GM18520 (cell line): ENCODE results near the gene MISP.

Experiments used
- ATAC-seq: cut with Tn5 transposase; IDR thresholded peaks from one replicate; pipeline ENCODE4 v1.9.1; 2021; ENCODE audit not compliant: unreplicated experiment

The MISP gene

GRCh38 chr19:771332-771785 is 20.4 kb downstream of the MISP start:
- ATAC-seq, result no peak

GRCh38 chr19:772063-772462 is 21.2 kb downstream of the MISP start:
- no peak for ATAC-seq

GRCh38 chr19:772730-773436 is 22.0 kb downstream of the MISP start:
- ATAC-seq, result no peak

- no peak for ATAC-seq
These were observed 25.6 kb downstream of the MISP start for GRCh38 chr19:776549-776948.

- ATAC-seq, result no peak
These were observed 28.2 kb downstream of the MISP start for GRCh38 chr19:778910-779653.

GRCh38 chr19:780935-781334 is 30.0 kb downstream of the MISP start:
- no peak for ATAC-seq

GRCh38 chr19:781800-782184 is 30.9 kb downstream of the MISP start:
- no peak for ATAC-seq

GRCh38 chr19:782185-782877 is 31.4 kb downstream of the MISP start:
- no peak for ATAC-seq

GRCh38 chr19:782878-783668 is 32.2 kb downstream of the MISP start:
- ATAC-seq, result no peak

- ATAC-seq, result no peak
These were observed 33.6 kb downstream of the MISP start for GRCh38 chr19:784541-784940.

- ATAC-seq, result no peak
These were observed 36.6 kb downstream of the MISP start for GRCh38 chr19:787536-787935.

GRCh38 chr19:788686-788982 is 37.7 kb downstream of the MISP start:
- no peak for ATAC-seq

- no peak for ATAC-seq
These were observed 38.2 kb downstream of the MISP start for GRCh38 chr19:788983-789700.

GRCh38 chr19:789701-790060 is 38.8 kb downstream of the MISP start:
- ATAC-seq, result no peak

- no peak for ATAC-seq
These were observed 40.2 kb downstream of the MISP start for GRCh38 chr19:791007-791566.

- ATAC-seq, result no peak
These were observed 40.8 kb downstream of the MISP start for GRCh38 chr19:791567-792305.

GRCh38 chr19:792306-792885 is 41.5 kb downstream of the MISP start:
- ATAC-seq, result no peak

- no peak for ATAC-seq
These were observed 42.9 kb downstream of the MISP start for GRCh38 chr19:793806-794205.

- ATAC-seq, result no peak
These were observed 44.2 kb downstream of the MISP start for GRCh38 chr19:795073-795611.
